ENCODE measurements around the gene RFTN1.

DNA sequence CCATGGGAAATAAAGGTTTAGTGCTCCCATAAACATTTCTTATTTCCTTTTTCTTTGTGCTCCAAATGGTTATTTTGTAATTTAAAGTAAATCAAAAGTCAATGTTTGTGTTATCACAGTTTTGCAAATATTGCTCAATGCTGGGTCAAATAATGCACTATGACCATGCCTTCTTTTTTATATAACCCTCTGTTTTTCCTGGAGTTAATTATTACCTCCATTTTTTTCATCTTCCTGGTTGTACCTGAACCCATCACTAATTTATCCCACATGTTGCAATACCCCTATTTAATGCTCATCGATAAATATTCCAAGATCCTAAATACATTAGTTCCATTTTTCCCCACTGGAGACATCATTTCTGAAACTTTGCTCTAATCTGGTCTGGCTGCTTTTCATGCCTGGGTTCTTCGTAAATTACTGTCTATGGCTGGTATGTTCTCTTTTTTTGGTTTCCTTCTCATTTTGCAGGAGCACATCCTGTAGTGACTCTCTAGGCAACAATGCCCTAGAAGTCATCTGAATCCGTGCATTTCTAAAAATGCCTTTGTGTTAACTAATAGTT, 182.1 kb downstream of the RFTN1 start:
- no peak for TF ChIP-seq CTCF (IDR thresholded peaks at IDR 0.05)
- TF ChIP-seq EZH2 (IDR thresholded peaks at IDR 0.05) = no peak
